Islet of Langerhans (tissue), 1 donor: Measurements from ENCODE around the gene PTGDS.

Experiments used
- FAIRE-seq: peaks from one replicate; lab custom pipeline; 2011; peaks lifted over from hg19 to GRCh38; lab: Jason Lieb, UNC

PTGDS gene

GRCh38 chr9:137026384-137026783 is 49.1 kb downstream of the PTGDS start:
- no peak for FAIRE-seq

DNA sequence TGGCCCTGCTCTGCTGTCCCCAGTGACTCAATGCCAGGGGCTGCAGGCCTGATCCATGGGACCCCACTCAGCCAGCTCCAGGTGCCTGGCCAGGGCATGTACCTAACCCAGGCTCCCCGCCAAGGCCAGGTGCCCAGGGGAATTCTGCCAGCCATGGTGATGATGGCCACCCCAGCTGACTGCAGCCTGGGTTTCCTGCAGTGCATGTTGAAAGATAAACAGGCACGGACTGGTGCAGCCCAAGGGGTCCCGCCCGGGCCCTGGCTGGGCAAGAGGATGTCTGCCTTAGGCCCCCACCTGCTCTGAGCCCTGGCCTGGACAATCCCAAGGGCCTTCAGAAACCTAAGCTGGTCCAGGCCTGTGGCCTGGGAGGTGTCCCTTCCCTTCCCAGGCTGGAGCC is 49.5 kb downstream of the PTGDS start:
- FAIRE-seq, result no peak

- no peak for FAIRE-seq
These were observed 50.3 kb downstream of the PTGDS start, which contains the start of gene ABCA2 for GRCh38 chr9:137027369-137028262. ABCA2 (minus strand) TSS chr9:137028237; CDS start chr9:137028140, 97 bp downstream.

- no peak for FAIRE-seq
These were observed 51.2 kb downstream of the PTGDS start for GRCh38 chr9:137028263-137029057.

DNA sequence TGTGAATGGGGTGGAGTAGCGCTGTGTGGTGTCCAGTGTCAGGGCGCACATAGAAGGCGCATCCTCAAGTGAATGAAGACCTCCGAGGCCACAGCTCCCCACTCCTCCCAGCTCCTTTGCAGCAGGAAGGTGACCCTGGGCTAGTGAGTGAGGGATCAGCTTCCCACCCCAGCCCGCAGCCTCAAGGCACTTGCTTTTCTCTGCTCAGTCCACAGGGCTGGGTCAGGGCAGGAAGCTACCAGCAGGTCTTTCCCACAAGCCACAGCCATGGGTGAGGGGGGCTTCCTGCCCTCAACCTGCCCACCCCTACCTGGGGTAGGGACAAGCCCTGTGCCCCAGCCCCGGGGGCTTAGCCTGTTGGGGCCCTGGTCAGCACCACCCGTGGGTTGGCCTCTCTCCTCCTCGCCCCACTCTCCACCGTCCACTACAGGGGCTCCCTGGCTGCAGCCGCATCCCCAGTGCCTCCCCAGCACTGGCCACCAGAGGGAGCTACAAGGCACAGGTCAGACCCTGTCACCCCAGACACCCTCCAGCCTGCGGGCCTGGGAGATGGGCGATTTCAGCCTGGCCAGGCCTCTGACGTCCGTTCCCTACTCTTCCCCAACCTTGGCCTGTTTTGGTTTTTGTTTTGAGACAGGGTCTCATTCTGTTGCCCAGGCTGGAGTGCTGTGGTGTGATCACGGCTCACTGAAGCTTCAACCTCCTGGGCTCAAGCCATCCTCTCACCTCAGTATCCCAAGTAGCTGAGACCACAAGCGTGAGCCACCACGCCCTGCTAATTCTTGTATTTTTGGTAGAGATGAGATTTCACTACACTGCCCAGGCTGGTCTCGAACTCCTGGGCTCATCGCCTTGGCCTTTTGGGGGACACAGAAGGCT is 52.0 kb downstream of the PTGDS start:
- FAIRE-seq, result no peak

DNA sequence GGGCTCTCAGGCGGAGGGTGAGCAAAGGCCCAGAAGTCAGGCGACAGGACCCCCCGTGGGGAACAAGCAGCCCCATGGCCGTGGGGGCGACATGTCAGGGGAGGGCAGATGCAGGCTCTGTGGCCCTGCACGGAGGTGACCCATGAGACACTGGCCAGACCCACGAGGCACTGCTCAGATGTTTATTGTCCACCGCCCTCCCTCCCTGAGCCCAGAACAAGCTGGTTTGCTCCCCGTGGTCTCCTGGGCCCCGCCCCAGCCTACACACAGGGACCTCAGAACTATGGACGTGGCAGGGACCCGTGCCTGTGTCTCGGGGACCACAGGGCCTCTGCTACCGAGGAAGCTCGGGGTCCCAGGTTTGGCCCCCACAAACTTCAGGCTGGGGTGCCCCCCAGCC is 52.7 kb downstream of the PTGDS start:
- FAIRE-seq, result no peak

DNA sequence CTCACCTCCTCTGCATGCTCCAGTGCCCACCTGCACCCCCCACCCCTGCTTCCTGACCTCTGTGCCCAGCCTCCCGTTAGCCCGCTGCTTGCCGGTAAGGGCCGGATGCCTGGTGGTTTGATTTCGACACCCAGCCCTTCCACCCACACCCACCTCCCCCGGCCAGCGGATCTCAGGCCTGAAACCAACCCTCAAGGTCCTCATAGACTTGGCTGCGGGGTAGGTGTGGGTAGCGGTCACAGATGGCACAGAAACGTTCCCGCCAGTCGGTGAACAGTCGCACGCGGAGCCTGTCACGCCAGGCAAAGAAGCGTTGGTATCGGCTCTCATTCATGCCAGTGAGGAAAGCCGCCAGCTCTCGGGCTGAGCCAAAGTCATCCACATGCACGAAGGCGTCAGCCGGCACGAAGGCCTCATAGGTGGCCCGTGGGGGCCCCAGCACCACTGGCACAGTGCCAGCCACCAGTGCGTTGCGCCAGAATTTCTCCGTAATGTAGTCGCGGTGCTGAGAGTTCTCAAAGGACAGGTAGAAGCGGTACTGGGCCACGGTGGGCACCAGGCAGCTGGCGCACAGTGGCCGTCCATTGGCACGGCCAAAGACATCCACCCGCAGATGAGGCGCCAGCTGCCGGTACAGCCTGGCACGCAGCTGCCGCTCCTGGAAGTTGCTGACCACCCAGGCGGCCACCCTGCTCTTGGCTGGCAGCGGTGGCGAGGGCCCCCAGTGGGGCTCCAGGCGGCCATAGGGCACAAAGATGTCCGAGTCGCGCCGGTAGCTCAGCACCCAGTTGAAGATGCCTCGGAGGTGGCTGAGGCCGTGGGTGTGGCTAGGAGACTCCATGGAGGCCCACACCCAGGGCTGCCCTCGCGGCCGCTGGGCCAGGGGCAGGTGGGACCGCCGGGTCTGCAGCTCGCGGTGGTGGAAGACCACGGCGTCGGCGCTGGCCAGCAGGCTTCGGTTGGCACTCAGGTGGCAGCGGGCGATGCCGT is 53.5 kb downstream of the PTGDS start:
- FAIRE-seq, result no peak
